ENCODE measurements around the gene GNB1. TPM values are rescaled to one million over a fixed set of nuclear protein-coding genes. Genes with fewer than 3 reads are reported as not detected.
A peak's percentile ranks its signal among the peaks of the same experiment; 100 is the strongest.

The GNB1 gene
- polyA plus RNA-seq, 3 donors = 41.9 to 357 (median 111) TPM

DNA sequence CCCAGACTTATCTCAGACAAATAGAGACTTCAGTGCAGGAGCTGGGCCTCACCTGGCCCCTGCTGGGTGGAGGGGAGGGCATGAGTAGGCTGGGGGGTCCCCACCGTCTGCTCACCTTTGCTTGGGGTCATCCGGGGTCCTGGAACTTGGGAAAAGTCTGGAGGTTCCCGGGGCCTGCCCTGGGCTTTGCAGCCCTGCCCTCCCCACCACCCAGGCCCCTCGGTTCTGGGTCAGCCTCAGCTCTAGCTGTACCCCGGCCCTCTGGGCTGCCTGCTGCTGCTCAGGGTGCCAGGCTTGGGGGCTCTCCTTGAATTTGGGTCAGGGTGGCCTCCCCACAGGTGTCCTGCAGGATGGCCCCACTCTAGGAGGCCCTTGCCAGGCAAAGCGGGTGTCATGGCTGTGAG, 30.6 kb upstream of the GNB1 start:
- WGBS (ENCODE audit: insufficient coverage) = 88% methylated on average over 3 of the region's 6 CpGs
- Mint-ChIP-seq H3K4me3 (no peak overlapping the region), H3K36me3 (no peaks in the 10 kb centered on the region), H3K9me3 (peaks cover 0 to 5% (median 0%) of the 10 kb centered on the region in 7 donors), H3K27ac (no peak overlapping the region), H3K27me3 (ENCODE audit: low read depth in 3 of 3) (peaks cover 2 to 14% (median 8%) of the 10 kb centered on the region in 3 donors), H3K4me1 (peaks cover 7% of the 10 kb centered on the region)
- intact Hi-C loops (cut with micrococcal nuclease) = loop anchor here in 1 of 2 donors (5.0 kb wide), 1 partner anchor 491 kb away; the partner anchor contains the start of gene PEX10
- Histone ChIP-seq H3K79me2 (ENCODE audit: insufficient read depth, low read length) (no peaks in the 10 kb centered on the region), H3K4me2 (replicated peaks; ENCODE audit: extremely low read depth, low read length, poor library complexity, severe bottlenecking) (no peak overlapping the region), H3K4me3 (replicated peaks in 1 of 3; ENCODE audit: low read depth in 2 of 3, low read length in 3 of 3) (no peak overlapping the region), H4K20me1 (ENCODE audit: insufficient read depth, low read length) (no peaks in the 10 kb centered on the region), H3K9ac (ENCODE audit: insufficient read depth, low read length, poor library complexity, severe bottlenecking) (no peak overlapping the region), H3K27ac (ENCODE audit: low read depth in 1 of 2, low read length in 2 of 2) (no peak overlapping the region), H3K27me3 (ENCODE audit: control insufficient read depth in 2 of 2, insufficient read depth in 2 of 2, low read length in 2 of 2) (peaks cover 0 to 11% of the 10 kb centered on the region in 2 donors), H3K4me1 (ENCODE audit: control insufficient read depth in 1 of 2, insufficient read depth in 2 of 2, low read length in 2 of 2) (peaks cover 13 to 19% of the 10 kb centered on the region in 2 donors), H3K9me3 (replicated peaks in 1 of 2; ENCODE audit: control insufficient read depth in 1 of 2, insufficient read depth in 1 of 2, low read length in 2 of 2) (no peaks in the 10 kb centered on the region), H3K36me3 (replicated peaks in 1 of 2; ENCODE audit: control insufficient read depth in 1 of 2, insufficient read depth in 2 of 2, low read length in 2 of 2) (no peaks in the 10 kb centered on the region), H2AFZ (ENCODE audit: insufficient read depth, low read depth, low read length, poor library complexity, severe bottlenecking) (no peak overlapping the region)
- DNase-seq = no peak
- TF ChIP-seq, protein P1, sequence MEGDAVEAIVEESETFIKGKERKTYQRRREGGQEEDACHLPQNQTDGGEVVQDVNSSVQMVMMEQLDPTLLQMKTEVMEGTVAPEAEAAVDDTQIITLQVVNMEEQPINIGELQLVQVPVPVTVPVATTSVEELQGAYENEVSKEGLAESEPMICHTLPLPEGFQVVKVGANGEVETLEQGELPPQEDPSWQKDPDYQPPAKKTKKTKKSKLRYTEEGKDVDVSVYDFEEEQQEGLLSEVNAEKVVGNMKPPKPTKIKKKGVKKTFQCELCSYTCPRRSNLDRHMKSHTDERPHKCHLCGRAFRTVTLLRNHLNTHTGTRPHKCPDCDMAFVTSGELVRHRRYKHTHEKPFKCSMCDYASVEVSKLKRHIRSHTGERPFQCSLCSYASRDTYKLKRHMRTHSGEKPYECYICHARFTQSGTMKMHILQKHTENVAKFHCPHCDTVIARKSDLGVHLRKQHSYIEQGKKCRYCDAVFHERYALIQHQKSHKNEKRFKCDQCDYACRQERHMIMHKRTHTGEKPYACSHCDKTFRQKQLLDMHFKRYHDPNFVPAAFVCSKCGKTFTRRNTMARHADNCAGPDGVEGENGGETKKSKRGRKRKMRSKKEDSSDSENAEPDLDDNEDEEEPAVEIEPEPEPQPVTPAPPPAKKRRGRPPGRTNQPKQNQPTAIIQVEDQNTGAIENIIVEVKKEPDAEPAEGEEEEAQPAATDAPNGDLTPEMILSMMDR (IDR thresholded peaks at IDR 0.05) = no peak

DNA sequence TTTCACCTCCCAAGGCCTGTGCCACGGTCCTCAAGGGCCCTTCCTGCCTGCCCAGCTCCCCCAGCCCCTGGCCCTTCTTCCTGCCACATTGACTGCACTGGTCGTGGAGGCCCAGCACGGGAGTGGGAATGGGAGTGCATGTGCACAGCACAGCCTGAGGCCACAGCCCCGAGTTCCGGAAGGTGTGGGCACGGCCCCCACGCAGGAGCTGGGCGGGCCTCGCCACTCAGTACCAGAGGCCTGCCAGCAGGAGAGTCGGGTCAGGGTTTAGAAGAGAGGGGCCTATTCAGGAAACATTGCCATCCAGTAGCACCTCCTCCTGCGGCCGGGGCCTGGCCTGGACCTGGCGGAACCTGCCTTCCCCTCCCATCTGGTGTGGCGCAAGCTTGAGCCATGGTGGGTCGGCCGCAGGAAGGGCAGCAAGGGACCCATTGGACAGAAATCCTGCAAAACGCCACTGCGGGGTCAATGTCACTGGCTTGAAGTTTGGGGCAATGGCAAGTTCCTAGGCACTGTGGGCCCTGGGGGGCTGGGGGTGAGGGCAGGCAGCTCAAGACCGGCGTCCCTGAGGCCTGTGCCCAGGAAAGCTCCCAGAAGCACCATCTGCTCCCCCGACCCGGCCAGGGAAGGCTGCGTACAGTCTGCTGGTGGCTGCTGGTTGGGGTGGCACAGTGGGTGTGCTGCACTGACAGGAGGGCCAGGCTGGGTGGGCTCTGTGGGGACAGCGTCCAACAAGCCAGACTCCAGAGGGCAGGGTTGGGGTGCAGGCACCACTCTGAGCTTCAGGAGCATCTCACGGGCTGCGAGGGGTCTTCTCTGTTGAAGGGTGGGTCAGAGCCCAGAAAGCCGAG, 29.9 kb upstream of the GNB1 start:
- Mint-ChIP-seq H3K27me3 (ENCODE audit: low read depth in 3 of 3) (peaks cover 2 to 17% (median 8%) of the 10 kb centered on the region in 3 donors), H3K4me3 (no peak overlapping the region), H3K27ac (peak overlapping the region in 1 of 7 donors; percentile 55), H3K4me1 (peaks cover 7% of the 10 kb centered on the region), H3K9me3 (peaks cover 0 to 5% (median 0%) of the 10 kb centered on the region in 7 donors), H3K36me3 (no peaks in the 10 kb centered on the region)
- intact Hi-C loops (cut with micrococcal nuclease) = loop anchor here in 1 of 2 donors (5.0 kb wide), 1 partner anchor 491 kb away; the partner anchor contains the start of gene PEX10
- peaks cover 13 to 19% of the 10 kb centered on the region in 2 donors for H3K4me1 ChIP-seq (ENCODE audit: control insufficient read depth in 1 of 2, insufficient read depth in 2 of 2, low read length in 2 of 2)
- no peak for DNase-seq
- H3K9me3 ChIP-seq (replicated peaks in 1 of 2; ENCODE audit: control insufficient read depth in 1 of 2, insufficient read depth in 1 of 2, low read length in 2 of 2) = no peaks in the 10 kb centered on the region
- H3K4me2 ChIP-seq (replicated peaks; ENCODE audit: extremely low read depth, low read length, poor library complexity, severe bottlenecking) = no peak overlapping the region
- no peaks in the 10 kb centered on the region for H4K20me1 ChIP-seq (ENCODE audit: insufficient read depth, low read length)
- H3K79me2 ChIP-seq (ENCODE audit: insufficient read depth, low read length) = no peaks in the 10 kb centered on the region
- no peak overlapping the region for H3K27ac ChIP-seq (ENCODE audit: low read depth in 1 of 2, low read length in 2 of 2)
- H3K36me3 ChIP-seq (replicated peaks in 1 of 2; ENCODE audit: control insufficient read depth in 1 of 2, insufficient read depth in 2 of 2, low read length in 2 of 2) = no peaks in the 10 kb centered on the region
- H3K4me3 ChIP-seq (replicated peaks in 1 of 3; ENCODE audit: low read depth in 2 of 3, low read length in 3 of 3) = no peak overlapping the region
- TF ChIP-seq, protein P1 (IDR thresholded peaks at IDR 0.05) = no peak
- no peak overlapping the region for H2AFZ ChIP-seq (ENCODE audit: insufficient read depth, low read depth, low read length, poor library complexity, severe bottlenecking)
- peaks cover 0 to 14% of the 10 kb centered on the region in 2 donors for H3K27me3 ChIP-seq (ENCODE audit: control insufficient read depth in 2 of 2, insufficient read depth in 2 of 2, low read length in 2 of 2)
- no peak overlapping the region for H3K9ac ChIP-seq (ENCODE audit: insufficient read depth, low read length, poor library complexity, severe bottlenecking)
- 86% methylated on average over 23 of the region's 27 CpGs for WGBS (ENCODE audit: insufficient coverage)
